AG09309 (cell line): Measurements from ENCODE around the gene PRTFDC1.
"Not testable (repeated sequence)": the region's sequence is repeated elsewhere in the genome, so short reads cannot be mapped to it uniquely, and the experiment has no call there.

Experiments used
- DNase-seq: peaks from one replicate; pipeline ENCODE4 v3.0.0-alpha.2; 2010; ENCODE audit warnings: low read depth
- H3K4me3 ChIP-seq: 2 replicates; pipeline ENCODE4 v1.5.1; 2011; ENCODE audit warnings: mild to moderate bottlenecking, low read depth, low read length, moderate library complexity; ENCODE audit not compliant: control insufficient read depth
- CTCF ChIP-seq: IDR thresholded peaks from 2 replicates; pipeline ENCODE4 v1.5.1; 2011; ENCODE audit warnings: mild to moderate bottlenecking, low read depth, low read length, inconsistent platforms; ENCODE audit not compliant: insufficient read depth, control insufficient read depth; ENCODE audit errors: missing control alignments

The PRTFDC1 gene

GRCh38 chr10:24958721-24959381, 6.4 kb upstream of the PRTFDC1 start:
- no peak for TF ChIP-seq CTCF
- no peak overlapping the region for H3K4me3 ChIP-seq
- no peak for DNase-seq

GRCh38 chr10:24958091-24958720, 5.8 kb upstream of the PRTFDC1 start:
- peak; percentile 82 for DNase-seq
- TF ChIP-seq CTCF: no peak
- H3K4me3 ChIP-seq: no peak overlapping the region

- H3K4me3 ChIP-seq, DNase-seq: not testable (repeated sequence)
Observed at GRCh38 chr10:24957624-24958051, 5.2 kb upstream of the PRTFDC1 start.

- no peak for TF ChIP-seq CTCF
- H3K4me3 ChIP-seq: no peak overlapping the region
- DNase-seq: no peak
Observed at GRCh38 chr10:24953675-24954074, 1.3 kb upstream of the PRTFDC1 start.

- no peak for TF ChIP-seq CTCF
- DNase-seq: peak; percentile 46
- peak overlapping the region; percentile 68 for H3K4me3 ChIP-seq
Observed at GRCh38 chr10:24952707-24953645, 570 bp upstream of the PRTFDC1 start.

- TF ChIP-seq CTCF: no peak
- DNase-seq: no peak
- H3K4me3 ChIP-seq: peak overlapping the region; percentile 68
Observed at GRCh38 chr10:24951201-24952142, 934 bp downstream of the PRTFDC1 start.
